HG03039 (cell line): ENCODE measurements around the gene SGCD.

ENCODE experiments used
- ATAC-seq: cut with Tn5 transposase; IDR thresholded peaks from one replicate; pipeline ENCODE4 v1.9.1; 2021; ENCODE audit warnings: mild to moderate bottlenecking, moderate library complexity; ENCODE audit not compliant: unreplicated experiment

Gene SGCD

DNA sequence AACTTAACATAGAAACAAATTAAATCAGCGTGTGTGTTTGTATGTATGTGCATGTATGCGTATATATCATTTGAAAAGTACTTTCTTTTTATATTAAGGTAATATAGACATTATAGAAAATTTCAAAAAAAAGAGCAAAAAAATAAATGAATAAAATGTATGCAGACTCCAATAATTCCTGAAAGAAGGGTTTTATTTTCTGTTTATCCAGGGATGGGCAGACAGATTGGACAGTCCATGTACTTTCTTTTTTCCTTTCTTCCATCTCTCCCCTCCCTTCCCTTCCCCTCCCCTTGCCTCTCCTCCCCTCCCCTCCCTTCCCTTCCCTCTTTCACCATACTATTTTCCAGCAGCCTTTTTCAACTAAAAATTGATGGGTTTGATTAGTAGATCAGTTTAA is 123.8 kb downstream of the SGCD start:
- no peak for ATAC-seq

DNA sequence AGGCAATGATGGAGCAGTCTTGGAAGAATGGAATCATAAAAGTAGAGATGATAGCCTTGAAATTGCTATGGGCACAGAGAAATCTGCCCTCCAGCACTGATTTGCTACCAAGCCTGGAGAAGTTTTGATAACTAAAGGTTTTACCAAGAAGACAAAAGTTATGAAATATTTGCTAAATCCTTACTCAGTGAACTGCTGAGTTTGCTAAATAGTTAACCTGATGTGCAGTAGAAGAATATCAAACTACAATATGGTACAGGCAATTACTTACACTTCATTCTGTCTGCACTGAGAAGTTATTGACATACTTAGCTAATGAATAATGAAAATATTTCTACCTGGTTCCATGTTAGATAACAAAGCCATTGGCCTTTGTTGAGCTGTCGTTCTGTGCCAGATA is 124.5 kb downstream of the SGCD start:
- no peak for ATAC-seq

DNA sequence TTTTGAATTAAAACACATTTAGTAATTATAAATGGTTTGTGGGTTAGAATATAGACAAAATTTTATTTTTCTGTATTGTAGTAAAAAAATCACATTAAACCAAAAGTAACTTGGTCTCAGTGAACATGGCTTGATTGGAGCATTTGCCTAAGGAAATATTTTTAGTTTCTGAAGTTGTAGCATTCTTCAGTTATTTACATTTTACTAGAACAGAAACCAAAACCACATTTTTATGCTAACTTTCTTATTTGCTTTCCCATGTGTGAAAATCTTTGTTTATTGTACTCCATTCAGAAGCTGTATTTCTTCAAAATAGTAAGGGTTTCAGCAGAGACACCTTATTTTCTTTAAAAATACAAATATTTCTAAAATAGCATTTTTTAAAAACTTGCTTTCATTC is 129.9 kb downstream of the SGCD start:
- no peak for ATAC-seq

DNA sequence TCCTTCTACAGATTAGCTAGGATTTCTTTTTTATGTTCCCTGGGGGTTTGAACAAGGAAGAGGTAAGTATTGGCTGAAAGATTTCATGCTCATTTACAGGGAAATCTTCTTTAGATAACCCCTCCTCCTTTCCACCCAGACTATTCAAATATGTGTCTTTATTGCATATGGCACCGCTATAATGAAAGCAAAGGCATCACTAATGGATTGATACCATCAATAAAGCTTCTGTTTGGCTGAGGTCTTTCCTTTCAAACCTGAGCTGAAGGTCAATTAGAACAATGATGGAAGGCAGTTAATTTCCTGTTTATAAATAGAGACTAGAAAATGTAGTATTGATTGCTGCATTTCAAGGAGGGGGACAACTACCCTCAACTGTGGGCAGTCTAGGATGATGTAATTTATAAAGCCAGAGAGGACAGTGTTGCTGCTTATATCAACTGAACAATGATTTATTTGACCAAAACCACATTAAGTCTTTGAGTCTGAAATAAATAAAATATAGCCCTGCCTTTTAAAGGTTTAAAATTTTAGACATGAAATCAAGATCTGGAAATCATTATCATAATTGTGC is 132.9 kb downstream of the SGCD start:
- ATAC-seq = no peak

DNA sequence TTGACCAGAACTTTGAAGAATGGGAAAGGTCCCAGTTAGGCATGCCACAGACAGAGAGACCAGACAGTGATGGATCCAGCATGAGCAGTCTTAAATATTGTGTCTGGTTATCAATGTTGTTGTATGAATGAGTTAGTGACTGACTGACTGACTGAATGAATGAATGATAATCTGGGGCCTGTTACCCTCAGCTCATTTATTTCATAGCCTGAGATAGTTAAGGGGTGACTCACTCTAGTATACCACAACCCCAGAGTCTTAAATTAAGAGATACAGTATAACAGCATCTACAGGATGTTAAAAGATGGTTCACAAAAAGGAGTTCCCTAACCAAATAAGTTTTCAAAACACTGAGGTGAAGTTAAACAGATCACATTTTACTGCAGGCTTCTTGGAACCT is 133.5 kb downstream of the SGCD start:
- ATAC-seq = no peak

DNA sequence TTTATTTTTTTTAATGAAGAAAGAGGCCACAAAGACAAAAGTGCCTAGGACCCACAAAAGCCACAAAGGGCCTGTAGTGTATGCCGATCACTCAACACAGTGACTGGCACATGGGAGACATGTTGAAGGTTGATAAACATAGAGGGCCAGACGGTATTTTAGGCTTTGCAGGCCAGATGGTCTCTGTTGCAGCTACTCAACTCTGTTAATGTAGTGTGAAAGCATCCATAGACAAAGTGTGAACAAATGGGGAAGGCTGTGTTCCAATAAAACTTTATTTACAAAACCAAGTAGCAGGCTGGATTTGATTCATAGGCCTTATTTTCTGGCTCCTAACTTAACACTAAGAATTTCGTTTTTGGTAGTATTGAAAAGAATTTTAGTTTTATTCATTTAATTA is 139.9 kb downstream of the SGCD start:
- no peak for ATAC-seq

DNA sequence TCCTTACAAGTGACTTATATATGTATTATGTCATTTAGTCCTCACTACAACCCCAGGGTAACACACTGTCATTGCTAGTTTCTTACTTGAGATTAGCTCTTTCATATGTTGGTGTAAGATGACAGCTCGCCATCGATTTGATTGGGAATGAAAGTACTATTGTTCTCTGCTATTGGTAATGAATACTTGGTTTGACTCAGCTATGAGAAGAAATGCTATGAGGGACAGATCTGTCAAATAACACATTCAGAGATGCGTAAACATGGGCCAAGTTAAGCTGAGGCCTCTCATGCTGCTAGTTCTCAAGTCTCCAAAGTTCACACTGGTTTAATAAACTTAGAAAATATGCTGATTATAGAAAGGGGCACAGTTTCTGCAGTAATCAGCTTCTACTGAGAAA is 142.7 kb downstream of the SGCD start:
- no peak for ATAC-seq

DNA sequence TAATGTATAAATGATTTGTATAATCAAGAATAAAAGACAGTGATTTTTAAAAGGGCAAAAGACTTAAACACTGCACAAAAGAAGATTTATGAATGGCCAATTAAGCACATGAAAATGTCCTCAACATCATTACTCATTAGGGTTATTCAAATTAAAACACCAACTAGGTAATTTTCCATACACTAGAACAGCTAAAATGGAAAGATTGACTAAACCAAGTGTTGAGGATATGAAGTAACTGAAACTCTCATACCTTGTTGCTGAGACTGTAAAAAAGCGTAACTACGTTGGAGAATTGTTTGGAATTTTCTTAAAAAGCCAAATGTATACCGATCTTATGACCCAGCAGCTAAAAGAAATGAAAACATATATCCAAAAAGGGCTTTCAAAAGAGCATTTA is 144.9 kb downstream of the SGCD start:
- no peak for ATAC-seq

DNA sequence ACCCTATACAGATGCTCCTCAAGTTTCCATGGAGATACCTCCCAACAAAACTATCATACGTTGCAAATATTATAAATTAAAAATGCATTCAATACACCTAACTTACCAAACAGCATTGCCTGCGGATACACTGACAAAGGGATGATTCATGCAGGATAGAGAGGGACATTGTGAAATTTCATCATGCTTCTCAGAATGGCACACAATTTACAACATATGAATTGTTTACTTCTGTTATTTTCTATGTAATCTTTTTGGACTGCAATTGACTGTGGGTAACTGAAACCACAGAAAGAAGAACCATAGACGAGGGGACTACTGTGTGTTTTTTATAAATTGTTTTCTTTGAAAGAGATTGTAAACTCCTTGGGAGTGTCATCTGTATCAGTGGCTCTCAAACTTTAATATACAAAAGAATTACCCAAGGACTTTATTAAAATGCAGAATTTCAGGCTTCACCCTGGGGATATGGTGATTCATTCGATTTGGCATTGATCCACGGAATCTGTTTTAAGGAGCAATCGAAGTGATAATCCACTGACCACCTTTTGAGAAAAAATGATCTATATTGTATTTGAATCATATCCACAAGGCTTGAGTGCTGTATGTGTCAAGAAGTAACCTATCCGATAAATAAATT is 146.4 kb downstream of the SGCD start:
- ATAC-seq = no peak

DNA sequence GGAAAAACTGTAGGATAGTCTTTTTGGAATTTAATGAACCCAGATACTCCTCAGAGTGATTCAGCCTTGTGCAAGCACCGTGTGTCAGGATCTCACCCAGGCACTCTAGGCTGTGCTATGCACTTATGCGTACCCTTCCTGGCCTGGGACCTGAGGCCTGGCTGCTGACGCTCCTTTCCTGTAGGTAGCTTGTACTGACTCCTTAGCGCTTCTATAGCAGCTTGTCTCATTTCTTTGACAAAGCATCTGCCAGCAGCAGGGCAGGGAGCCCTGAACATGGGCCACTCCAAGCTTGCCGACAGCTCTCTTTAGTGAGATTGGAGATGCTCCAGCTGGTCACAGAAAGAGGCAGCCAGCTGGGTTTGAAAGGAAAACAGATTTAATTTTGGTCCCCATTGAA is 147.3 kb downstream of the SGCD start:
- no peak for ATAC-seq

DNA sequence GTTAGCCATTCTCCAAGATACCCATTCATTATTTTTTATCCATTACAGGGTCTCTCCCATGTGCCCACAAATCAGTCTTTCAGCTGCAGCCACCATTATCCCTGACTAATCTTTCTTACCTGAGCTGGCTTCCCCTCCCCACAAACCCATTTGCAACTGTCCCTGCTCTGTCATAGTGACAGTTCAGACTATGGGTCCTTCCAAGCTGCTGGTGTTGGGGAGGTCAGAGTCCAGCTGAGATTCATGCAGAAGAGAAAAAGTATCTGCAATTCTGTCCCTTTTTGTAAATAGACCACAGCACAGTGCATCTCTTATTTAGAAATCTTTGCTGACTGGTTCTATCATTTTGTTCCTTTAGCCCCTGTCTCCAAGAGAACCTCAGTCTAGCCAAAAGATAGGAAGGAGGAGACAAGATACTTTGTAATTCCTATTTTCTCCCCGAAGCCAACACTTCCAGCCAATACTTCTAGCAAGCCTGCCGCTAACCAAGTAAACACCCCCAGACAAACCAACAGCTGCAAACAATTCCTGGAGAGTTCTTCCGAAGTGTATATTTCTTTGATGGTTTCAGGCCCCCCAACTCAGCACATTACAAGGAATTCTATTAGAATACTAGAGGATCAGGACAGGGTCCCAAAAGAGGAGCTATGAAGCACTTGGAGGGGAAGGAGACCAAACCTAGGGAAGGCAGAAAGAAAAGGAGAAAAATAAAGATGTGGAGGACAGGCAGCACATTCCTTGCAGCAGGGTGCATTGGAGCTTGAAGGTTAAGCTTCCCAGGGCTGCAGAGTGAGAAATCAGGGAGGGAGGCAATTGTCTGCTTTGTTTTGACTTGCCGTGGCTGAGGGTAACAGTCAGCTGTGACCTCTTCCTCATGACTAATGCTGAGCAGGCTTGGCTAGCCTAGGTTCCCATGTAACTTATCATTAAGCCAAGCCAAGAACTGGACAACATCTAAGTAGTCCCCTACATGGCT is 148.5 kb downstream of the SGCD start:
- no peak for ATAC-seq

DNA sequence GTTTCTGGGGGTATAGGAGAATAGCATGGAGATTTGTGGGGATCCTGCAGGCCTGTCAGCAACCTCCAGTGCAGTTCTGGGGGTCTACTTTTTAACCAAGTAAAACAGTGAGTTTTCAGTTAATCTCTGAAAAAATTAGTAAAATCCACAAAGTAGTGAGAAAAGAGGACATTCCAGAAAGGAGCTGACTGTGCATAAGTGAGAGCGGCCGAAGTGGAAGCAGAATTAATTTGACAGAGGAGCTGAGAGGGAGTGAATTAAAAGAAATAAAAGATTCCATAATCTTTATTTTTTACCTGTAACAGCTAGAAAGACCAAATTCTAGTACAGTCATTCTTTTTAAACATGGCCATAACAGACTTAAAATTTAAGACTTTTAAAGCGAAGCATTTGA is 149.2 kb downstream of the SGCD start:
- no peak for ATAC-seq

DNA sequence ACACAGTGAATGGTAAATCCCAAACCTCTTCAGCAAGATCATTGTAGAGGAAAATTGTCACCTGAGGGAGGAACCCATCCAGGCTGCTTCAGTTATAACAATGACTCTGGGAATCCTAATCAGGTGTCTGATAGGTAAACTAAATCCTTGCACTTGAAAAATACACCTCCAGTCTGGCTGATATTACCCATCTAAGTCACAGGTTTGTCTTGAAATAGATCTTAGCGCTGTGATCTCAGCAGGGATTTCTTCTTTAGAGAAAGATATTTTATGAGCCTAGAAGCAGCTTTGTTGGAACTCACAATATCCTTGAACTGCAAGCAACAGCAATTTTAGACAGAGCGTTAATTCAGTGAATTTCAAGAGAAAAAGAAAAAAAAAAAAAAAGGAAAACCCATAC is 149.7 kb downstream of the SGCD start:
- no peak for ATAC-seq

DNA sequence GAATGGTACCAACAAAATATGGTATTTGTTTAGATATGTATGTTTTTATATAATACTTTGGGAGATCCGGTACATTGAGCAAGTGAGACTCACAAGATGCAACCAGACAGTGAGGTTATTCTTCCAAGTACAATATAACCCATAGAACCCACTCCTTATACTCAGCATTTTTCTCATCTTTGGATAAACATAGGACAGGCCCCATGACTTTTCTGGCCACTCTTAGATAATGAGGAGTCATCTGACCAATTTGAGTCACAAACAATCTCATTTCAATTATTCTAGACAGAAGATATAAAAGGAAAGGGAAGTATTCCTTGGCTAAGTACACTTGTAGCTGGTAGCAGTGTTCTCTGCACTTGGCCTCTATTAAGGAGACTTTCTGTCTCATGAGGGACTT is 150.2 kb downstream of the SGCD start:
- no peak for ATAC-seq

DNA sequence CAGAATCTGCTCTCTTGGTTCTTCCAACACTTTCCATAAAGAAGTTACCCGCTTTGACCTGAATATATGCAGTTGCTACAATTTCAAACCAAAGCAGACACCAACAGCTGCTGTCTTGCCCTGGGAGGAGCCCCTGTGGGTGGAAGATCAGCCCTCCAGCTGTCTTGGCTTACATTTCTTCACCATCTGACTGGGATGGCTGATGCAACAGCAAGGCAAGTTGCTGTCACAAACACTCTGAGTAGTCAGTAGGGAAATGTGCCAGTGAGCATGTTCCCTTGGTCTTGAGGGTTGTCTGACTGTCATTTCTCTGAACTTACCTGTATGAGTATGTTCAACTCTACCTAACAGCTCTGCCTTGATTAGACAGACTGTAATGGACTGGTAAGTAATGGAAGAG is 152.9 kb downstream of the SGCD start:
- ATAC-seq = peak; percentile 45

DNA sequence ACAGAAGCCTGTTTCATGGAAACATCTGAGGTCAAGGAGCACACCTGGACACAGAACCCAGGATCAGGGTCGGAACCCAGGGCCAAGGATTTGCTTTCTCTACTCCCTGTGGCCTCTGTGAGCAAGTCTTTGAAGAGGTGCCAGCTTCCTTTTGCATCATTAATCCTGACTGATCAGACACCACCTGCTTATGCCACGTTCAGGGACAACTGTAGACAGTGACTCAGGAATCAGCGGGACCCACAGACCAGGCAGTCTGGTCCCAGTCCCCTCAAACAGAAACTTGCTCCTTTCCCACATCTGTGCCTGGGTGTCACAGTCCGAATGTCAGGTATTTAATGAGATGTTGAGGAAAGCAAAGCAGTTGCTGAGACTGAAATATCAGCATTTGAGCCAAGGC is 154.8 kb downstream of the SGCD start:
- no peak for ATAC-seq

DNA sequence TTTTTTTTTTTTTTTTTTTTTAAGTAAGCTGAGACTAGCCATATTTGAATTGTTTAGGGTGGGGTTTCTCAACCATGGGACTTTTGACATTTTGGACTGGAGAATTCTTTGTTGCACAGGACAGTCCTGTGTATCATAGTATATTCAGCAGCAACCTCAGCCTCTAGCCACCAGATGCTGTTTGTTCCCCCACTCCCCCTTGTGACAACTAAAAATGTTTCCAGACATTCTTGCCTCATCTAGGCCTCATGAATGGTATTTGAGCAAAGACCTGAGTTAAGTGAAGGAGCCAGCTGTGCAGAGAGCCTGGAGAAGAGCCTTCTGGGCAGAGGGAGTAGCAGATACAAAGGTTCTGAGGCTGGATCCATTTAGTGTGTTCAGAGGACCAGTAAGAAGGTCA is 155.9 kb downstream of the SGCD start:
- no peak for ATAC-seq

DNA sequence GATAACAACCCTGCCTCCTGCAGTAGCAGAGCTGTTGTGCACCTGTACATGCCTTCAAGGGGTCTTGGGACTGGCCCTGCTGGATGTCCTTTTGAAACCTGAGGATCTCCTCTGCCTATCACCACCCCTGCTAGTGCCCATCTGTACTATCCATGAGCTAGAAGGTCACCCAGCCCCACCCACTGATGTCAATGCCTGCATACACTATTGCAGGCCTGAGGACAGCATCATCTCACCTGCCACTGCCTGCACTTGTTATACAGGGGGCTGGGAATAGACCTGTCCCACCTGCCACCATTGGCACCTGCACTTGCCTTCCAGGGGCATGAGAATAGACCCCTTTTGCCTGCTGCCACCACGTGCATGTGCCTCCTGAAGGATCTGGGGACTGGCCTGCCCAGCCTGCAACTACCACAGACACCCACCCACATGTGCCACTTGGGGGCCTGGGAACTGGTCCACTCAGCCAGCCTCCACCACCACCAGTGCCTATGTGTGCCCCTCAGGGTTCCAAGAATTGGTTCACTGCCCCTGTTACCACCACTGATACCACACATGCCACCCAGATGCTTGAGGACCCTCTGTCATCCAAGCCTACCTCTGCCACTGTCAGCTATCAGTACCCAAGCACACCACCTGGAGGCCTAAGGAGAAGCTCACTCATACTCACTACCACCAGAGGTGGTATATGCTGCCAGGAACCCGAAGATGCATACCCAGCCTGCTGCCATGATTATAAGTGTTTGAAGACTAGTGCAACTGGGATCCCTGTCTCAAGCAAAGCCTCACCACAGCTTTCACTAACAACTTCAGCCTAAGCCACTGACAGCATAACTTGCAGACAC is 159.7 kb downstream of the SGCD start:
- ATAC-seq = no peak

DNA sequence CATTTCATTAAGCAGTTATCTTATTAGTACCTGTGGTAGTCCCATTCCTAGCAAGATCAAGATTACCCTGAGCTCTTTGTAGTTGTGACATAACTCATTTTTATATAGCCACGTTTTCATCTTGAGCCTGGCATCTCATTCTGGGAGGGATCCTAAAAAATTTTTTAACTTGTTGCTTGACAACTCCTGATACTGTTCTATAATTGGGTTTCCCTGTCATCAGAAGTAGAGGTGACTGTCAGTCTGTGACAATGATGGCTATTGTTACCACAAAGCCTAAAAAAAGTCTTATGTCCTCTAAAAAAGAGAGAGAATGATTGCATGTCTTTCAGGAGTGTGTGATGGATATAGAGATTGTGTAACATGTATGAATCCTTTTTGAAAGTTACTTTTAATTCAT is 164.8 kb downstream of the SGCD start:
- no peak for ATAC-seq

DNA sequence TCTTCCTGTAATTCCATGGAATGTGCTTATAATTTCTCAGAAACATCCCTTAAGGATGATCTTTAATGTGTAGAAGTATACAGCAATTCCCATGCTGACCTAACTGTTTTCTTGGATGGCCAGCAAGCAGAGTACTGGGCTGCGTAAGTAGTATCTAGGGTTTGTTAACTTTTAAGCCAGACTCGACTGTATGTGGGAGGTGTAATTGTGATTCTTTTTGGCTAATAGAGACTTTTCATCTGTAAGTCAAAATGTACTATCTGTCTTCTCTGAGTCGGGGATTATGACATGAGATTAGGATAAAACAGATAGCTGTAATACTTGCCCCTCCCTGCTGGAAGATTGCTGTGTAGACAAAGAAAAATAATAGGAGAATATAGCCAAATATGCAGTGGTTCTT is 169.3 kb downstream of the SGCD start:
- no peak for ATAC-seq

DNA sequence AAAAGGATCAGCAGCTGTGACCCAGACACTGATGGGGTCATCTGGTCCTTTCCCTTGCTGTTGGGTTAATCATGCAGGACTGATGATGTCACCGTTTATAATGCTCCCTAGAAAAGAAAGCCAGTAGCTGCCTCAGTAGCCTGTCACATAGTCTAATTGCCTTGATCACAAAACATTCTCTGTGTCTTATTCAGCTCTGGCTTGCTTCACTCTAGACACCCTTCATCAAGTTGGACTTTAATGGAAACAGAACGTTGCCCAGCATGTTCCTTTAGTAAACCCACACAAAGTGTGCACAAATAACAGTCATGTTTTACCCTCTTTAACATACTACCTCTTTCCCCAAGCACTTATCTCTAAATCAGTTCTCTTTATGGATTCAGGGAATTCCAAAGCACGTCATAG is 170.8 kb downstream of the SGCD start:
- ATAC-seq = no peak
